DLD1 (cell line): Measurements from ENCODE around the gene DEPDC5.
"Not testable (repeated sequence)": the region's sequence is repeated elsewhere in the genome, so short reads cannot be mapped to it uniquely, and the experiment has no call there.

Source experiments
- in situ Hi-C: cut with HindIII; loops from 2 replicates; pipeline ENCODE4 v1.10.0; 2017; ENCODE audit warnings: low sequenced_read_pairs

The DEPDC5 gene

GRCh38 chr22:31753634-31754501 lies at the start of gene DEPDC5:
DEPDC5 (plus strand) TSS chr22:31754019; CDS start chr22:31754922, 903 bp downstream.
- in situ Hi-C loops = no loop called here

- in situ Hi-C loops = loop anchor here (25.0 kb wide), 1 partner anchor 255 kb away; no protein-coding TSS in a partner anchor
Measured at GRCh38 chr22:31707519-31707918, 46.3 kb upstream of the DEPDC5 start.

- in situ Hi-C loops = loop anchor here (25.0 kb wide), 1 partner anchor 251 kb away; no protein-coding TSS in a partner anchor
Measured at GRCh38 chr22:31711226-31711625, 42.6 kb upstream of the DEPDC5 start.

GRCh38 chr22:31715147-31715778 lies 38.6 kb upstream of the DEPDC5 start:
- in situ Hi-C loops = loop anchor here (25.0 kb wide), 1 partner anchor 247 kb away; no protein-coding TSS in a partner anchor

GRCh38 chr22:31719850-31720471 lies 33.9 kb upstream of the DEPDC5 start:
- in situ Hi-C loops = loop anchor here (25.0 kb wide), 1 partner anchor 242 kb away; no protein-coding TSS in a partner anchor

- in situ Hi-C loops = loop anchor here (25.0 kb wide), 1 partner anchor 239 kb away; no protein-coding TSS in a partner anchor
Measured at GRCh38 chr22:31723723-31724122, 30.1 kb upstream of the DEPDC5 start.

GRCh38 chr22:31726692-31727091 lies 27.1 kb upstream of the DEPDC5 start:
- in situ Hi-C loops = no loop called here

GRCh38 chr22:31728857-31729256 lies 25.0 kb upstream of the DEPDC5 start:
- in situ Hi-C loops = no loop called here

- in situ Hi-C loops = no loop called here
Measured at GRCh38 chr22:31730344-31730711, 23.5 kb upstream of the DEPDC5 start.

- in situ Hi-C loops = no loop called here
Measured at GRCh38 chr22:31732089-31732829, 21.6 kb upstream of the DEPDC5 start.

- in situ Hi-C loops = no loop called here
Measured at GRCh38 chr22:31733580-31734079, 20.2 kb upstream of the DEPDC5 start.

GRCh38 chr22:31734512-31734911 lies 19.3 kb upstream of the DEPDC5 start:
- in situ Hi-C loops = no loop called here

GRCh38 chr22:31736458-31736857 lies 17.4 kb upstream of the DEPDC5 start:
- in situ Hi-C loops = no loop called here

GRCh38 chr22:31737932-31738331 lies 15.9 kb upstream of the DEPDC5 start:
- in situ Hi-C loops = no loop called here

- in situ Hi-C loops = no loop called here
Measured at GRCh38 chr22:31738566-31738965, 15.3 kb upstream of the DEPDC5 start.

GRCh38 chr22:31739795-31740201 lies 14.0 kb upstream of the DEPDC5 start:
- in situ Hi-C loops = no loop called here

- in situ Hi-C loops = not testable (repeated sequence)
Measured at GRCh38 chr22:31740314-31740713, 13.5 kb upstream of the DEPDC5 start.

GRCh38 chr22:31742115-31742514 lies 11.7 kb upstream of the DEPDC5 start:
- in situ Hi-C loops = no loop called here

- in situ Hi-C loops = no loop called here
Measured at GRCh38 chr22:31742682-31743081, 11.1 kb upstream of the DEPDC5 start.

GRCh38 chr22:31743871-31744270 lies 9.9 kb upstream of the DEPDC5 start:
- in situ Hi-C loops = no loop called here

GRCh38 chr22:31747441-31747840 lies 6.4 kb upstream of the DEPDC5 start:
- in situ Hi-C loops = no loop called here
